GM19351 (cell line): Measurements from ENCODE around the gene IFFO2.
"Not testable (repeated sequence)": the region's sequence is repeated elsewhere in the genome, so short reads cannot be mapped to it uniquely, and the experiment has no call there.

Source experiments
- ATAC-seq: cut with Tn5 transposase; IDR thresholded peaks from one replicate; pipeline ENCODE4 v1.9.1; 2021; ENCODE audit warnings: mild to moderate bottlenecking, moderate library complexity; ENCODE audit not compliant: unreplicated experiment

The IFFO2 gene

DNA sequence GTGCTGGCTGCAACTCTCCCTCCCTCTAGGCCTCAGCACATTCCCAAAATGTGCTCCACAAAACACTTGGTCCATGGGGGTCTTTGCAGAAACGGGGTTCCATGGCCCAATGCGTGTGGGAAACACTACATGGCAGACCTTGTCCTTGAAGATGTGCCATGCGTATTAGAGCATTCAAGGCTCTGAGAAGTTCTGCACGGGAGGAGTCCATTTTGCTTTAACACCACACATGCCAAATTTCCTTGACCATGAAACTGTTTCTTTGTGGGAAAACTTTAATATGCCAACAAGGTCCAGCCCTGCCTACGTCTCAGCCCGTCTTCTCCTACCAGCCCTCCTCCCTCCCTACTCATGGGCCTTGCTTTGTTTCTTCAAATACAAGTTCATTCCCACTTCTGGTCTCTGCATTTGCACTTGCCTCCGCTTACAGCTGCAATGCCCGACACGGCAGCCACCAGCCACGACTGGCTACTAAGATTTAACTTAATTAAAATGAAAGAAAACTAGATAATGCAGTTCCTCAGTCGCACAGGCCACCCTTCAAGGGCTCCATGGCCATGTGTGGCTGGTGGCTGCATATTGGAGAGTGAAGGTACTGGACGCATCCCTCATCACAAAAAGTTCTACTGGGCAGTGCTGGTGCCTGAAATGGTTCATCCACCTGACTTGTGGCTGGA, 77.8 kb downstream of the IFFO2 start:
- no peak for ATAC-seq

DNA sequence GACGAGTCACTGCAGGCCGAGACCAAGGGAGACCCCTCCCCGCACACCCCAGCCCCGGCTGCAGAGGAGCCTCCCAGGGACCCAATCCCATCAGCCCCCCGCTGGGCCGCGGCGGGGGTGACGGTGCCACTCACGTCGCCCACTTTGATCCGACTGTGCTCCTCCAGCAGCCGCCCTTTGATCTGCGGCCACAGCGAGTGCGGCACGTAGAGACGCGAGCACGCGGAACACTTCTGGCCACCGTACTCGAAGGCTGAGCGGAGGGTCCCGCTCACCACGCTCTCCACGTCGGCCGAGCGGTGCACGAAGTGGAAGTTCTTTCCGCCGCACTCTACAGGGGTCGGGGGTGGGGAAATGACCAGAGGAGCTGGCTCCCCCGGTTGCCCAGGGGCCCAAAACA, 79.2 kb downstream of the IFFO2 start:
- no peak for ATAC-seq

DNA sequence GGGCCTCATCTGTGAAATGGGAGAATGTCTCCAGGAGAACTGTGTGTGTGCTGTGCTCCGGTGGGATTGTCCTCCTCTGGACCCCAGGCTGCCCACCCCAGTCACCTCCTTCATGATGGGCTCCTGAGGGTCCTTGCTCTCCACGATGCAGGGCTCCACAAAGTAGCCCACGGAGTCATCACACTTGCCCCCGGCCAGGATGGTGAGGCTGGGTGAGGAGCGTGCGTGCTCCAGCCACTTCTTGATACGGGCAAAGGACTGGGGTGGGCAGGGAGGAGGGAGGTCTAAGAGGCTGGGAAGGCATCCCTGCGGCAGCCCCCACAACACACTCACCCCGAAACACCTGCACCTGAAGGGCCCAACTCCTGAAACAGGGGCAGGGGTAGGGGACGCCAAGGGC, 80.3 kb downstream of the IFFO2 start:
- ATAC-seq: no peak

DNA sequence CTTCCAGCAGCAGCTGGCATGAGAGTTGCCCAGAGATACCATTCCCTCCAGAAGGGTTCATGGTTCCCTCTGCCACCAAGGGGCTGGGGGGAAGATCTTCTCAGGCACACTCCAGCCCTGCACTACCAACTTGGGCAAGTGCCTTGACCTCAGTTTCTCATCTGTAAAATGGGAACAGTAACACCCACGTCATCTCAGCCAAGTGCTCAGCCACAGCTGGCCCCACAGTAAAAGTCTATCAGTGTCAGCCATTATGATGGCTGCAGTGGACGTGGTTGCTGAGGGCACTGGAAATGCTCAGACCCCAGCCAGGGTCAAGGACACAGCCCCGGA, 80.7 kb downstream of the IFFO2 start:
- ATAC-seq: no peak

DNA sequence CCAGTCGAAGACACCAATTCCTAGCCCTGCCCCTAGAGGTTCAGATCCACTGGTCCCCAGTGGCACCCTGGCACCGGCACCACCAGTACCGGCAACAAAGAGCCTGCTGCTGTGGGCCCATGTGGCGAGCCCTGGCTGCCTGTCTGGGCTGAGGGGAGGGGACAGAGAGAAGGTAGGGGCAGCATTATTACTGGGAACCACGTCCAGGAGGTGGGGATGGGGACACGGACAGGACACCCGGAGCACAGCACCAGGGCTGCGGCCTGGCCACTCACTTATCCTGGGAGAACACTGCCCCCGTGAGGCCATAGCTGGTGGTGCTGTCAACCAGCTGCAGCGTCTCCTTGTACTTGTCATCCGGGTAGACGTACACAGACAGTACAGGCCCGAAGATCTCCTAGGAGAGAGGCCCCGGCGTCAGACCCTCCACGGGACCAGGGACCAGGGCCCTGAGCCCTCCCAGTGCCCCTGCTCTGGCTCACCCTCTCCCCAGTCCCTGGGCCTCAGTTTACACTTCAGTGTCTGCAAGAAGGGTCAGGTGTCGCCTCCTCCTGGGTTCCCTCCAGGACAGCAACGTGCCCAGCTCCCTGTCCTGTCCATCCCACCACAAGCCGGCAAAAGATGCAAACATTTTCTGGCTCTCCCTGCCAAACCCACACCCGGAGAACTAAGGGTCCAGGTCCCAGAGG, 81.2 kb downstream of the IFFO2 start:
- no peak for ATAC-seq

DNA sequence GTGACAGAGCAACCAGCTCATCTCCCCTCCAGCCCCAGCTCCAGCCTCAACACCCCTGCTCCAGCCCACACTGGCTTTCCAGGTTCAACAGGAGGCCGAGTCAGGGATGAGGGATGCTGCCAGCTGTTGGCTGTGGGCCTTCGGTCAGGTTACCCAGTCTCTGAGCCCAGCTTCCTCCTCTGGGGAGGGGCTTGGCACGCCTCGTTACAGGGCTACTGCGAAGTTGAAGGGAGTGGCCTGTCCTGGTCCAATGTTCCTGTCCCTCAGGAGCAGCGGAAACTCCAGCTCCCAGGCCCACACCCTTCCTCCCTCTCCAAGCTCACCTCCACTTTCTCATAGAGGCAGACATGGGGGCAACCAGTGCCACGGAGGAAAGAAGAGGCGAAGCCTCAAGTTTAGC, 81.9 kb downstream of the IFFO2 start:
- ATAC-seq: no peak

DNA sequence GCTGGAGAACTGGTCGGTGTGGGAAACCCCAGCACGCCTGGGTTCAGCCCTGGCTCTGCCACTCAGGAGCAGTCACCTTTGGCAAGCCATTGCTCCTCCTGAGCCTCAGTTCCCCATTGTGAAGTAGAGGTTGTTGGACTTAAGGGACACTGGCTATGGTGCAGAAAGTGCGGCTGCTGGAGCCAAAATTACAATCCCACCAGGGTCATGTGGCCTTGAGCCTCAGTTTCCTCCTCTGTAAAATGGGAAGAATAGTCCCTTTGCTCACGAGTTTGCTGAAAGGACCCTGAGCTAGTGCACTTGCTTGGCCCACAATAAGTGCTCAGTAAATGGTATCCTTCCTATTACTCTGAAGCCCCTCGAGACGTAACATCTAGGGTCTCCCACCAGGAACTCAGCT, 82.4 kb downstream of the IFFO2 start:
- no peak for ATAC-seq

DNA sequence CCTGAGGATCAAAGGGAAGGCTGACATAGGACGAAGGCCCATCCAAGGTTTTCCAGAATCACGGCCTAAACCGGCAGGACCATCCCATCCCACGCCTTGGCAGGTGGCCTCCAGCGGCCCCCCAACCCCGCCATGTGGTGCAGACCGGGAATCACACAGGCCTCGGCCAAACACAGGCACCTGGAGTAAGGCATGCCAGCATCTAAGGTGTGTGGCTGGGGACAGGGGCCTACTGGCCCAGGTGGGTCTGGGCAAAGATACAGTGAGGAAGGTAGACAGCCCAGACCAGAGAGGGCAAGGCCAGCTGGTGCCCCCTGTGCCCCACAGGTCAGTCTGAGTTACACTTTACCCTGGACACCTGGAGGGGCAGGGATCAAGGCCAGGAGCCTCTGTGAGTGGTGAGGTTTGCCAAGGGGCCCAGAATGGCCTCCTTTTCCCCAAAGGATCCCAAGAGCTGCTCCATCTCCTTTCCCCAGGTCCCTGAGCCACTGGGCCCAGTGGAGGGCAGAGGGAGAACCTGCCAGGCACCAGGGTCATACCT, 84.3 kb downstream of the IFFO2 start:
- ATAC-seq: no peak

DNA sequence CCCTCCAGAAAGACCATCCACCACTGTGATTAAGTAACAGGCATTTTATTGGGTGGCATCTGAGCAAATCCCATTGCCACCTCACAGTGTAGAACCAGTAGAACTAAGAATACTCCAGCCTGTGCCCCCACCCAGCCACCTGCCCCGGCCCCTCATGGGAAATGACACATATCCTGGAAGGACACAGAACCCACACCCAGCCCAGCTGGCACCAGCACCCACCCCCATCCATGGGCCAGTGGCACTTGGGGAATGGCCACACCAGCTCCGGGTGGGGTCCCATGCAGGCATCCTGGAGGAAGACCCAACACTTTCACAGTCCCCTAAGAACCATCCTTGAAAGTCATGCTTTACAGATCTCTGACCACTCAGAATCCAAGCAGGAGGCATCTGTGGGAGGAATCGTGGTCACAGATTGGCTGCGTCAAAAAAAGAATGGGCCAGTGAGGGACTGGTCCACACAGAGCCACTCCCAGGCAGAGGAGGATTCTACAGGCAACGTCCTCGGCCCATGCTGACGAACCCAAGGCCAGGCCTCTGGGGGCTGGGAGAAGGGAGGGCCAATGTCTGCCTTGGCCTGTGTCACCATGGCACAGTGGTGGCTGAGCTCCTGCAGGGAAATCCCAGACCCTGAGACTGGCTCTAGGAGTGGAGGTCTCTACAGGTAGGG, 84.9 kb downstream of the IFFO2 start:
- no peak for ATAC-seq

DNA sequence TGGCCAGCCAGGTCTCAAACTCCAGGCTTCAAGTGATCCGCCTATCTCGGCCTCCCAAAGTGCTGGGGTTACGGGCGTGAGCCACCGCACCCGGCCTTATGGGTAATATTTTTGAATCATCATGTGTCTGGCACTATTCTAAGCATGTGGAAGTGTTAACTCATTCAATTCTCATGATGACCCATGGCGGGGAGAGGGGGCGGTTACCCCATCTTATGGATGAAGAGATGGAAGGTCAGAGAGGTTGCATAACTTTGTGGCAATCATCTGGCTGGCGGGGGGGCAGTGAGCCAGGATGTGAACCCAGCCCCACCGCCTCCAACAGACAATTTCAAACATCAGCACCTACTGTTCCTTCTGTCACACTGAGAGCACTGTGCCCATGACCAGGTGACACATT, 85.5 kb downstream of the IFFO2 start:
- ATAC-seq: no peak

DNA sequence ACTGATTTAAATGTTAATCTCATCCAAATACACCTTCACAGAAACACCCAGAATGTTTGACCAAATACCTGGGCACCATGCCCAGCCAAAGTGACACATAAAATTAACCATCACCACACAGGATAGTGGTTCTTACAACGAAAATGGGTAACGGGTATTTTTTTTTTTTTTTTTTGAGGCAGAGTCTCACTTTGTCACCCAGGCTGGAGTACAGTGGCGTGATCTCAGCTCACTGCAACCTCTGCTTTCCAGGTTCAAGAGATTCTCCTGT, 85.9 kb downstream of the IFFO2 start:
- not testable (repeated sequence) for ATAC-seq

DNA sequence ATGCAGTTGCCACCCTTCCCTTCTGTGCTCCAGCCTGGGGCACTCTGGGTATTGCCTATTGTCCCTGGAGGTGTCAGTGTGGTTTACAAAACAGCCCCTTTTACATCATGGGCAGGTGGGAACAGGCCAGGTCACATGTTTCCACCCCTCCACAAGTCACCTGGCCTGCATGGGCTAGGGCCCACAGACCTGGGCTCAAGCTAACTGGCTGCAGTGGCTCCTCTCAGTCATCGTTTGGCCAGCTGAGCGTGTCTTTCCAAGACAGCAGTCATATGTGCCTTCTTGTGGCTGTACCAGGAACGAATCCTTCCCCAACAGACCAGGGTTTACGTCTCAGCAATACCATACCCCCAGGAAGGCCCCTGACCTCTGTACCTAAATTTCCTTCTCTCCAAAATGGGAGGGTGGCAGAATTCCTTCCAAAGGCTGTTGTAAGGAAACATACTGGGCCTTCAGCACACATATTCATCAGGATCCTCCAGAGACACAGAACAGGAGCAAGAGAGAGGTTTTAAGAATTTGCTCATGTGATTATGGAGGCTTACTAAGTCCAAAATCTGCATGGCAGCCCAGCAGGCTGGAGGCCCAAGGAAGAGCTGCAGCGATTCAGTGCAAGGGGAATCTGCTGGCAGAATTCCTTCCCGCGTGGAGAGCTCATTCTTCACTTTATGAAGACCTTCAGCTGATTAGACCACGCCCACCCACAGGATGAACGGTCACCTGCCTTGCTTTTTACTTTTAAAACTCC, 86.5 kb downstream of the IFFO2 start:
- ATAC-seq: no peak

DNA sequence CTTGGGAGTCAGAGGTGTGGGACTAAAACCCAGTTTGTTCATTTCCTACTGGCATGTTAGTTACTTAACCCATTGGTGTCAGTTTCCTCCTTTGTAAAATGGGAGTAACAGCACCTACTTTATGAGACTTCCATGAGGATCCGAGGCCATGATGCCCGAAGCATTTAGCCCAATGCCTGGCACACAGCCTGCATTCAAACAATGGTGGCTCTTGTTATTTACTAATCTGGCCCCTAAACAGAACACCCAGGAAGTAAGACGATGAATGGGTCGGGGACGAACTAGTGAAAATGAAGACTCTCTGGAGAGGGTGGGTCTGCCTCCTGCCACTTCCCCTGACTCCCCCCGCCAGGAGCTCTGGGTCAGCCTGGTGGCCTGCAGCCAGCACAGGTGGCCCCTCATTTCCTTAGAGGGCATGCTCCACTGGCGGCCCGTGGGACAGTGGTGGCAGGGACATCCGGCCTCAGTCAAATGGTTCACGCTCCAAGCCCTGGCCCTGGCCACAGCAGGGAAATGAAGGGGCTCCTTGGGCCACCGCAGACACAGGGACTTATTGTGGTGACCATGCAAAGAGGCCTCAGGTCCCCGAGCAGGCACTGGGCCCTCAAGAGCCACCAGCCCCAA, 87.6 kb downstream of the IFFO2 start:
- ATAC-seq: no peak

DNA sequence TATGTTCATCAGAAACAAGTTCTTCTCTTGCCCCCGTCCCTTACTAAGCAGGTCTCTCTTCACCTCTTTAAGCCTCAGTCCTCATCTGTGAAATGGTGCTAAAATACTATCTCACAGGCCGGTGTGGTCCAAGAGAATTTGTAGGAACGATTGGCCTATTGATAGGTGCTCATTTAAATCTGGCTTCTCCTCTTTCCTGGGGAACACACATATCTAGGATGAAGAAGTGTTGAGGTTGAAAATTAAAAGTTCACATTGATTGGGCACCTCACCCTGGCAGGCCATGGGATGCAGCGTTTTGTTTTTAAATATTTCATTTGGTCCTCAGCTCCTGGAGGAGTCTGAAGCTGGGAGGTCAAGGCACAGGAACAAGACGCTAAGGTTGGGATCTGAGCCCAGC, 88.1 kb downstream of the IFFO2 start:
- ATAC-seq: no peak

DNA sequence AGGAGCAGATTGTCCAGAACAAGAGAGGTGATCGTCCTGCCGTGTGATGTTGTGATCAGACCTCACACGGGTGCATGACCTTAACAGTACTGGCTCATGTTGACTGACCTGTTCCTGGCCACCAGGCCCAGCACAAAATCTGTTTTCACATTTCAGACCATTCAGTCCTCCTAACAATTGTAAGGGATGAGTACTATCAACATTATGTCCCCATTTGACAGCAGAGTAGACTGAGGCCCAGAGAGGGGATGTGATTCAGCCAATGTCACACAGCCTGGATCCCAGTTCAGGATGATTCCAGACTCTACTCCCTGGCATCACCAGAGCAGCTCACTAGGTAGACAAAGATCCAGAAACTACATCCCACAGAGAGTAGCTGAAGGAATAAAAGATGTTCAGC, 89.6 kb downstream of the IFFO2 start:
- no peak for ATAC-seq

DNA sequence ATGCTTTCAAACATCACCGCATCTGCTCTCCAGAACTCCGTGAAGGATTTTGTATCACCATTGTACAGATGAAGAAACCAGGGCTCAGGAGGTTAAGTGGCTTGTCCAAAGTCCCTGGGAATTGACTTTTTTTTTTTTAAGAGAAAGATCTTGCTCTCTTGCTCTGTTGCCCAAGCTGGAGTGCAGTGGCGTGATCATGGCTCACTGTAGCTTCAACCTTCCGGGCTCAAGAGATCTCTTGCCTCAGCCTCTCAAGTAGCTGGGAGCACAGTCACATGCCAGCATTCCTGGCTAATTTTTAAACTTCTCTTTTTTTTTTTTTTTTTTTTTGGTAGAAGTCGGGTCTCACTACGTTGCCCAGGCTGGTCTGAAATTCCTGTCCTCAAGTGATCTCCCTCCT, 90.2 kb downstream of the IFFO2 start:
- no peak for ATAC-seq

DNA sequence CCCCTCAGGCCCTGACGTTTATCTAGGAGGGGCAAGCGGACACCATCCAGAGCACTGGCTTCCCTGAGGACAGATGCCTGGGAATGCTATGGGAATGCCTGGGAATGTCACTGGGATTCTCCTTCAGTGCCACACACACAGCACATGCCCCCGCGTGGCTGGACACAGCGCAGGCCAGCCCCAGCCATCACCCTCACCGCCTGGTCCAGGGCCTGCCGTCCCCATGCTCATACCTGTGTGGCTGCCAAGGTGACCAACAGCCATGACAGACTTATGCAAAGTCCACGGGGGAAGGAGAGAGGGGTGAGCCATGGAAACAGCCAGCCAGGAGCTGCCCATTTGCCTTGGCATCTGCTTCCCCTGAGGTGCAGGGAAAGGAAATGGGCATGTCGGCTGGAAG, 91.3 kb downstream of the IFFO2 start:
- ATAC-seq: no peak

DNA sequence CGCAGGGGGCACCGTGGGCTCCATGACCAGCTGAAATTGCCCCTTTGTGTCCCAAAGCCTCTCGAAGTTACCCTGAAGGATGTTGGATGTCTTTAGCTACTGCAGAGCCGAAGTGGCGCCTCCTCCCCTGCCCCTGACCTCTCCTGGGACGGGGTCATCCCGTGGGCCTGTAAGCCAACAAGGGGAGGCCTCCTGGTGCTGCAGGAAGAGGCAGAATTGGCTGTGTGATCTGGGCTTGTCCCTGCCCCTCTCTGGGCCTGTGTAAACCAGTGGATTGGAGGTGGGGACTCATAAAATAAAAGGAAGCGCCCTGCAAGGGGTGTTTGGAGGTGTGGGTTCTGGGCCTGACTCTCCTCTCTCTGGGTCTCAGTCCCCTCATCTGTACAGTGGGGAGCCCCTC, 94.9 kb downstream of the IFFO2 start:
- ATAC-seq: no peak

DNA sequence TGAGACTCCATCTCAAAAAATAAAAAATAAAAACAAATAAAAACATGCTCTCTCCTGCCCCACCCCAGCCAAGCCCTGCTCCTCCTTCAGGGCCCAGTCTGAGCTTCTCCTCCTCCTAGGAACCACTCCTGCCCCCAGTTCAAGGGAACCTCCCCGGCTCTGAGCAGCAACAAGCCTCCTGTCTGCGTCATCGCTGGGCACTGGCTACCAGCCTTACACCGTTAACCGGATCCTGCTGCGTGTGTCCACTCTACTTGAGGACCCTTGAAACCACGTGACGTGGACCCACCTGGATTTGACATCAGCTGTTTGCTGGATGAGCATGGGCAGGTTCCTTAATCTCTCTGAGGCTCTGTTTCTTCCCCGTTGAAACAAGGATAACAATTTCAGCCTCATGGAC, 95.4 kb downstream of the IFFO2 start:
- no peak for ATAC-seq

DNA sequence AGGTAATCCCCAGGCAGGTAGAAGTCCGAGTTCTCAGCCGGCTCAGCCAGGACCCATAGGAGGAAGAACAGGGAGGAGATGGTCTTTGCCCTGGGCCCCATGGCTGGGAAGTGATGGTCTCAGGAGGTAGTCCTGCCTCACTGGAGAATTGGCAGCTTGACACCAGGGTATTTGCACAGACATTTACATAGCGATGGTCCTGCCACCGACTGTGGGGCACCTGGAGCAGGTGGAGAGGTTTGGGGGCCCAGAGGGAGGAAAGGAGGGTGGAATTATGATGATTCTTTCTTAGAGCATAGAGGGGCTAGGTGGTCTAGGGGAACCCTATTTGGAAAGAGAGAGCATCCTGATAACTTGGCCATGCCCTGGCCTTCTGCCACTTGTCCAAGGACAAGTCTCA, 96.9 kb downstream of the IFFO2 start, which contains the start of gene TAS1R2:
TSS of gene TAS1R2 (minus strand) at position 101 of the 400 bp plus-strand sequence. CDS start at position 101, 0 bp downstream.
- ATAC-seq: no peak

DNA sequence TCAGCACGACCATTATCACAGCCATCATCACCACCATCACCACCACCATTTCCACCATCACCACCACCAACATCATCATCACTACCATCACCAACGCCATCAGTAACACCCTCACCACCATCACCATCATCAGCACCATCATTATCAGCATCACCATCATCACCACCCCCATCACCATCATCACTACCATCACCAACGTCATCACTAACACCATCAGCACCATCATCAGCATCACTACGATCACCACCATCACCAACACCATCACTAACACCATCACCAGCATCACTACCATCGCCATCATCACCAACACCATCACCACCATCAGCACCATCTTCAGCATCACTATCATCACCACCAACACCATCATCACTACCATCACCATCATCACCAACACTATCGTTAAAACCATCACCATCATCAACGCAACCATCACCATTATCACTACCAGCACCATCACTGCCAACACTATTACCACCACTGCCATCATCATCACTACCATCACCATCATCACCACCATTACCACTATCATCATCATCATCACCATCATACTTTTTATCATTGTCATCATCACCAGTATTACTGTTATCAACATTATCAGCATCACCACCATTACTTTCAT, 98.3 kb downstream of the IFFO2 start:
- ATAC-seq: no peak
